ACC112 (cell line): ENCODE results near the gene MN1.

Experiments
- H2AFZ ChIP-seq: fragments of 200-600 bp; sonication (generic); one replicate; pipeline ENCODE4 v1.6.0; 2017; ENCODE audit warnings: antibody characterized with exemption, low read length; ENCODE audit not compliant: unreplicated experiment
- H3K27ac ChIP-seq: fragments of 200-600 bp; sonication (generic); 2 replicates; pipeline ENCODE4 v1.5.1; 2014; ENCODE audit warnings: low read depth, mild to moderate bottlenecking, antibody characterized with exemption, low read length, moderate library complexity
- H3K27me3 ChIP-seq: fragments of 200-600 bp; sonication (generic); 2 replicates; pipeline ENCODE4 v1.6.1; 2014; ENCODE audit warnings: mild to moderate bottlenecking, antibody characterized with exemption, low read length, moderate library complexity, mixed read lengths; ENCODE audit not compliant: insufficient read depth
- H3K36me3 ChIP-seq: fragments of 200-600 bp; sonication (generic); 2 replicates; pipeline ENCODE4 v1.6.1; 2016; ENCODE audit warnings: mild to moderate bottlenecking, antibody characterized with exemption, low read length, moderate library complexity, mixed read lengths; ENCODE audit not compliant: insufficient read depth
- H3K4me1 ChIP-seq: fragments of 200-600 bp; sonication (generic); one replicate; pipeline ENCODE4 v1.6.1; 2016; ENCODE audit warnings: low read length, mixed read lengths; ENCODE audit not compliant: insufficient read depth, unreplicated experiment, control insufficient read depth
- H3K4me3 ChIP-seq: fragments of 200-600 bp; sonication (generic); 2 replicates; pipeline ENCODE4 v1.5.1; 2014; ENCODE audit warnings: mild to moderate bottlenecking, low read depth, low read length
- H3K79me2 ChIP-seq: fragments of 200-600 bp; sonication (generic); one replicate; pipeline ENCODE4 v1.6.0; 2016; ENCODE audit warnings: low read length; ENCODE audit not compliant: control insufficient read depth, unreplicated experiment, insufficient read depth

MN1 gene

GRCh38 chr22:27825174-27825573 lies 23.6 kb upstream of the MN1 start:
- H3K27ac ChIP-seq: no peak overlapping the region
- H3K36me3 ChIP-seq: no peaks in the 10 kb centered on the region
- H3K79me2 ChIP-seq: no peaks in the 10 kb centered on the region
- H2AFZ ChIP-seq: no peak overlapping the region
- no peak overlapping the region for H3K4me3 ChIP-seq
- H3K27me3 ChIP-seq: no peaks in the 10 kb centered on the region
- H3K4me1 ChIP-seq: no peaks in the 10 kb centered on the region

- H2AFZ ChIP-seq: no peak overlapping the region
- H3K27ac ChIP-seq: no peak overlapping the region
- H3K79me2 ChIP-seq: no peaks in the 10 kb centered on the region
- H3K4me1 ChIP-seq: no peaks in the 10 kb centered on the region
- H3K36me3 ChIP-seq: no peaks in the 10 kb centered on the region
- no peak overlapping the region for H3K4me3 ChIP-seq
- no peaks in the 10 kb centered on the region for H3K27me3 ChIP-seq
Observed at GRCh38 chr22:27823221-27823620, 21.7 kb upstream of the MN1 start.

DNA sequence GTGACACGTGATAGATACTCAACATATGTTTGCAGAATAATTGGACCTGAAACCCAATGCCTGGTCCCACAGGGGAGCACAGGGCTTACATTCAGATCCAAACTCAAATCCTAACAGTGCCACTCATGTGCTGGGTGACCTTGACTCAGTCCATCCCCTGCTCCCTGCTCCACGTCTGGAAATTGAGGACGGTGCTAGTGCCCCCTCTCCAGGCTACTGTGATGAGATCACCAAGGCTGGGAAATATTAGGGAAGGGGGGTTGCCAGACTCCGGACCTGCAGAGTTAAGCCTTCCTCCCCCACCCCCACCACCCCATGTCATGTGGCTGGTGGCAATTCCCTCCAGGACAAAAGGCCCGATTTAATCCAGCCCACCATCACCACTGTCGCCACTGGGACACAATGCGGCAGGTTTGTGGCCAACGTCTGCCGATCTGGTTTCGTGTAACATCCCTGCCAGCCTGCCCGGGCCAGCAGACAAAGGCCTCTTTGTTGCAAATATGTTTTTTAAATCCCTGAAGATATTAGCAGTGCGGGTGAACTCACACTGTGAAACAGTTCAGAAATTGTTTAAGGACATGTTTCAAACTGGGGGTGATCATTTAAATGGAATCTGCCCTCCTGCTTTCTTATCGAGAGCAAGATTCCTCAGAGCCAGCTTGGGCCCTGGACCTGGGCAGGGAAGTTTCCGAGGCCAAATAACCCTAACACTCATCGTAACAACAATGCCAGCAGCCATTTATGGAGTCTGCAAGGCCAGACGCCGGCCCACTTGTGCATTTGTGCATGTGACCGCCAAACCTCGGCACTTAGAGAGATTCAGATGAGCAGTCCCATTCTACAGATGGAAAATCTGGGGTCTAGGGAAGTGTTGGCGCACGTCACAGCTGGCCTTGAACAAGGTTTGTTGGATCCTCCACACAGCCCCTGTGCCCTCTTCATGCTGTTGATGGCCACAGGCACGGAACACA lies 19.6 kb upstream of the MN1 start:
- H2AFZ ChIP-seq: no peak overlapping the region
- H3K79me2 ChIP-seq: no peaks in the 10 kb centered on the region
- no peaks in the 10 kb centered on the region for H3K4me1 ChIP-seq
- no peak overlapping the region for H3K4me3 ChIP-seq
- H3K27ac ChIP-seq: no peak overlapping the region
- H3K36me3 ChIP-seq: no peaks in the 10 kb centered on the region
- no peaks in the 10 kb centered on the region; the same call in 1 of the 2 replicates for H3K27me3 ChIP-seq

GRCh38 chr22:27816552-27816951 lies 15.0 kb upstream of the MN1 start:
- H2AFZ ChIP-seq: no peak overlapping the region
- H3K27me3 ChIP-seq: no peaks in the 10 kb centered on the region; the same call in 1 of the 2 replicates
- no peak overlapping the region for H3K27ac ChIP-seq
- H3K36me3 ChIP-seq: no peaks in the 10 kb centered on the region
- H3K4me1 ChIP-seq: no peaks in the 10 kb centered on the region
- no peaks in the 10 kb centered on the region for H3K79me2 ChIP-seq
- no peak overlapping the region for H3K4me3 ChIP-seq

GRCh38 chr22:27815826-27816530 lies 14.4 kb upstream of the MN1 start:
- no peak overlapping the region for H2AFZ ChIP-seq
- no peak overlapping the region for H3K27ac ChIP-seq
- H3K79me2 ChIP-seq: no peaks in the 10 kb centered on the region
- H3K36me3 ChIP-seq: no peaks in the 10 kb centered on the region
- no peak overlapping the region for H3K4me3 ChIP-seq
- no peaks in the 10 kb centered on the region; the same call in 1 of the 2 replicates for H3K27me3 ChIP-seq
- no peaks in the 10 kb centered on the region for H3K4me1 ChIP-seq

- Histone ChIP-seq H3K79me2 (no peaks in the 10 kb centered on the region), H3K36me3 (no peaks in the 10 kb centered on the region), H2AFZ (no peak overlapping the region), H3K4me1 (no peaks in the 10 kb centered on the region), H3K4me3 (no peak overlapping the region), H3K27me3 (no peaks in the 10 kb centered on the region; the same call in 1 of the 2 replicates), H3K27ac (no peak overlapping the region)
Observed at GRCh38 chr22:27814993-27815392, 13.4 kb upstream of the MN1 start.

DNA sequence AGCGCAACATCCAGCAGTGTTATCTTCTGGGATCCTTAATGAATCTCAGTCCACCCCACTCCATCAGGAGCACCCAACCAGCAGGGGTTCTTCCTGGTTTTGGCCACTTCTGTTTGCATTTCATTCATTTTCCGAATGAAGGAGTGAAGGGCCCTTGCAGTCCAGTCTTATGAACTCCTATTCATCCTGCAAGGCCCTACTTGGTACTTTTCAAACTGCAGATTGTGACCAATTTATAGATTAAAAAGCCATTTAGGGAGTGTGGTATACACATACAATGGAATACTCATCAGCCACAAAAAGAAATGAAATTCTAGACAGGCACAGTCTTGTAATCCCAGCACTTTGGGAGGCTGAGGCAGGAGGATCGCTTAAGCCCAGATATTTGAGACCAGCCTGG lies 10.2 kb upstream of the MN1 start:
- H3K4me3 ChIP-seq: no peak overlapping the region
- no peaks in the 10 kb centered on the region for H3K4me1 ChIP-seq
- H2AFZ ChIP-seq: no peak overlapping the region
- no peaks in the 10 kb centered on the region for H3K79me2 ChIP-seq
- H3K27me3 ChIP-seq: no peaks in the 10 kb centered on the region
- no peak overlapping the region for H3K27ac ChIP-seq
- H3K36me3 ChIP-seq: no peaks in the 10 kb centered on the region

DNA sequence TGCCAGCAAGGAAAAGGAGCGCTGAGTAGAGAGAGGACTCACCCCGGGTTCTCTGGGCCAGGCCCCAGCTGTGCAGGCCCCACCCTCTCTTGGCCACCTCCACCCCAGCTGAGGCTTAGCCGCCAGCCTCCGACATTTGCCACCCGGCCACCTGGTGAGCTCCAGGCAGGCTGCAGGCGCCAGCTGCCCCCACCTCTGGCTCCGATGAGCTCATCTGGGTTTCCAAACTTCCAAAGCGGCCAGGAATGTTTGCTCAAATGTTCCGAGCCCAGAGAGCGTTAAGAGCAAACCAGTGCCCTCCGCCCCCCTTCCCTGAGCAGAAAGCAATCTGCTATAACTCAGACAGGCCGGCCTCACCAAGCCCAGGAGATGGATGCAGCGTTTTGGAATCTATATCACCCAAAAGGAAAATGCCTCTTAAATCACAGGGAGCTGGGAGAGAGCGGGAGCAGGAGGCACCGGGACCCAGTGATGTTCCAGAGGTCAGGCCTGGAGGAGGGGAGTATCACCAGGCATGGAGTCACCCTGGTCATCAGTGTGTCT lies 9.1 kb upstream of the MN1 start:
- Histone ChIP-seq H3K4me3 (no peak overlapping the region), H3K4me1 (no peaks in the 10 kb centered on the region), H3K36me3 (no peaks in the 10 kb centered on the region), H3K27ac (no peak overlapping the region), H3K79me2 (no peaks in the 10 kb centered on the region), H3K27me3 (no peaks in the 10 kb centered on the region), H2AFZ (no peak overlapping the region)

- Histone ChIP-seq H3K27me3 (no peaks in the 10 kb centered on the region), H3K27ac (no peak overlapping the region), H3K36me3 (no peaks in the 10 kb centered on the region), H3K4me3 (no peak overlapping the region), H3K4me1 (no peaks in the 10 kb centered on the region), H3K79me2 (no peaks in the 10 kb centered on the region), H2AFZ (no peak overlapping the region)
Observed at GRCh38 chr22:27809700-27810608, 8.4 kb upstream of the MN1 start.

- Histone ChIP-seq H2AFZ (no peak overlapping the region), H3K4me1 (no peaks in the 10 kb centered on the region)
Observed at GRCh38 chr22:27809226-27809603, 7.7 kb upstream of the MN1 start.

More at GRCh38 chr22:27809226-27809603, 7.7 kb upstream of the MN1 start:
- H3K4me3 ChIP-seq: no peak overlapping the region
- H3K36me3 ChIP-seq: no peaks in the 10 kb centered on the region
- H3K27me3 ChIP-seq: no peaks in the 10 kb centered on the region
- no peaks in the 10 kb centered on the region for H3K79me2 ChIP-seq
- no peak overlapping the region for H3K27ac ChIP-seq
